Brain pericyte (primary cell): ENCODE measurements around the gene SKI.
"Not testable (repeated sequence)": the region's sequence is repeated elsewhere in the genome, so short reads cannot be mapped to it uniquely, and the experiment has no call there.

ENCODE experiments used
- DNase-seq: peaks from one replicate; pipeline ENCODE4 v3.0.0-alpha.2; 2012; ENCODE audit warnings: low read depth, low spot score

The SKI gene

GRCh38 chr1:2291577-2291976 lies 63.5 kb downstream of the SKI start:
- no peak for DNase-seq

DNA sequence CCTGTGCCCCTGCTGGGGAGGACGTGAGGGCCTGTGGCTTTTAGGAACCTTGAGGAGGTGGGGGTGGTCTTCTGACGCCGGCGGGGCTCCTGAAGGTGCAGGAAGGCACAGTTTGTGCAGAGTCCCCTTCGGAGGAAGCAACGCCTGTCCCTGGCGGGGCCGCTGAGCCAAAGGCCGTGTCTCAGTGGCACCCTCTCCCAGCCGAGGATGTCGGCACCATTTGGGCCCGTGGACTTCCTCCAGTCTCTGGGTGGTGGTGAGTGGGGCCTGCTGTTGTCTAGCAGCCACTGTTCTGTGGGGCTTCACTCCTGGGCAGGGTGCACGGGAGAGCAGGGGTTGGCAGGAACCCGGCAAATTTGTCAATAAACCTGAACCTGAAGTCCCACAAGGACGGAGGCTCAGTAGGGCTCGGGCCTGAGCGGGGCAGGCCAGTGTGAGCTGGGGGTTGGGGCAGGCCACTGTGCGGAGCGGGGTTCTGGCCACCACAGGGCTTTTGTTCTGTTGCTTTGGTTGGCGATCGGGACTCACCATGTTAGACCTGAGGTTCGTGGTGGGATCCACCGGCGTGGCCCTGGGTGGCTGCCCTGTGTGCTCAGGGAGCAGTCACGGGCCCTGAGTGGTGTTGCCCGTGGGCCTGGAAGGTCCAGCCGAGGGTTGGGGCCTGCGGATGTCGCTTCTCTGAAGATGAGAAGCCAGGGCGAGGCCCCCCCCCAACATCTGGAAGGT lies 64.8 kb downstream of the SKI start:
- DNase-seq, result no peak

DNA sequence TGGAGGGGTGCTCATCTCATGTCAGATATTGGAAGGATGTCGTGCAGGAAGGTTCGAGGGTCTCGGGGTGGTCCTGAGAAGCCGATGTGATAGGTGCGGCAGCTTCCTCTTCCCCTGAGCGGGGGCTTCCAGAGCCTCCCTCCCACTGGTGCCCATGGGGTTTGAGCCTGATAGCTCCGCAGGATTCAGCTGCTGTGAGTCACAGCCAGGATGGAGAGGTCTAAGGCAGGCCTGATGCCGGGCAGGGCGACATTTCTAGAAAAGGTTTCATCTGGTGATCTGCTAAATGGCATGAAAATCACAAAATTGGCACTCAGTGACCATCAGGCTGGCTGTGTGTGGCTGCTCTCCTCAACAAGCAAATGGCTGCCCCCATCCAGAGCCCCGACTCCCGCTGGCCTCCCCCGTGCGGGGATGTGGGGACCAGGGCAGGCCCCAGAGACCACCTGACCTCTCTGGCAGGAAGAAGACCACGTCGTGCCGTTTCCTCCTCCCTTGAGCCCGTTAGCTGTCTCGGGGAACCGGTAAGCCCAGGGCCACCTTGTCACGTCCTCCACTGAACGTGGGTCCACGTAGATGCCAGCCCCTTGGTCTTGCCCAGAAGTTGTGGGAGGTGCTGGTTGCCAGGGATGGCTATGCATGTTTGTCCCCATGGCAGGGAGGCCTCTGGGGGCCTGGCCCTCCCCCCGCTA lies 66.1 kb downstream of the SKI start:
- DNase-seq, result no peak

DNA sequence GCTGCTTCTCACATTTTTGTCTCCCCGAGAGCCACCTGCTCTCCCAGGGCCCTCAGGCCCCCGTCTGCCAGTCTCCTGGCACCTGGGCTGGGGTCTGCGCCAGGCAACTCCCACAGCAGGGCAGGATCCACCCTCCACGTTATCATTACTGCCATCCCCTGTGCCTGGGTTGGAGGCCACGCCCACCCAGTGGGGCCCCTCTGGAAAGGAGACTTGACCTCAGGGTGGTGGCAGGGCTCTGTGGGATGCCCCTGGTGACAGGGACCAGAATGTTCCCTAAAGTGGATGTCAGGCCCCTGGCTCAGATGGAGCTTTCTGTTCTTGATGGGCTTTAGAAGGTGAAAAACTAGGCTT lies 66.6 kb downstream of the SKI start:
- DNase-seq, result no peak

DNA sequence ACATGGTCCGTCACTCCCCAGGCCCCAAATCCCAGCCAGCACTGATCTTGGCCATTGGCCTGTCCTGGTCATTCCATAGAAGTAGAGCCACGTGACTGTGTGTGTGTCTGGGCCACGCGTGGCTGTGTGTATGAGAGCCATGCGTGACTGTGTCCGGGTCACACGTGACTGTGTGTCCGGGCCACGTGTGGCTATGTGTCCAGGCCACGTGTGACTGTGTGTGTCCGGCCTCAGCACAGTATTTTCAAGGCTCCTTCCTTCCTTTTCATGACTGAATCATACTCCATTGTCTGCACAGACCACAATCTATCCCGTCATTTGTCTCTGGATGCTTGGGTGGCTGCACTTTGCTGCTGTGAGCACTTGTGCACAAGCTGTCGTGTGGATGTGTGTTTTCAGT lies 67.4 kb downstream of the SKI start:
- no peak for DNase-seq

GRCh38 chr1:2296211-2296610 lies 68.1 kb downstream of the SKI start:
- DNase-seq, result not testable (repeated sequence)

GRCh38 chr1:2296614-2297013 lies 68.5 kb downstream of the SKI start:
- DNase-seq, result no peak

DNA sequence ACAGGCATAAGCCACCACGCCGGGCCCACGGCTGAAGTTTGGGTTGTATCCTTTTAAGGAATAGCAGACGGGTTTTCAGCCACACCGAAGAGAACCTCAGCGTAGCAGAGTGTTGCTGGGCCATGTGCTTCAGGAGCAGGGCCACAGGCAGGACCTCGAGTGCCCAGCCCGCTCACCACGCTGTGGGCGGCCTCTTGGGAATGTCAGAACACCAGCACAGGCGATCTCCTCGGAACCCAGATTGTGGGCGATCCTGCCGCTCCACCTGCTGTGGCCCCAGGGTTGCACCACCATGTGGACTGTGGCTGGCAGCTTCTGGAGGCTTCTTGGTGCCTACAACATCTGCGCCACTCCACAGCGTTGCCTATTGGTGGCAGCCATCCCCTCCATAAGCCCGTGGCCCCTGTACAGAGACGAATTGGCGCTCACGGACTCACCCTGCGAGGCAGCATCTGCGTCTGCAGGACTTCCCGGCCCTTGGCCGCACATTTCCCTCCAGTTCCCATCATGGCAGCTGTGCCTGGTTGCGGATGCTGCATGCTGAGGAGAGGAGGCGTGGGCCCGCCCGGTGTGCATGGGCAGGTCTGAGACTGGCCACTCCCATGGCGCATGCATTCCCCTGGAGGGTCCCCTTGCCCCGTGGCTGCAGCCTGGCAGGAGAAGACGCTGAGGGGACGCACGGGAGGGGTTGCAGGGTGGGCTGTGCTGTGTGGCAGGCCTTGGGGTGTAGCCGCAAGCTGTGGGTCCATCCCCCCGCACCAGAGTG lies 69.3 kb downstream of the SKI start:
- no peak for DNase-seq

GRCh38 chr1:2298685-2299084 lies 70.6 kb downstream of the SKI start:
- DNase-seq, result no peak

- no peak for DNase-seq
Observed at GRCh38 chr1:2299131-2299627, 71.1 kb downstream of the SKI start.

DNA sequence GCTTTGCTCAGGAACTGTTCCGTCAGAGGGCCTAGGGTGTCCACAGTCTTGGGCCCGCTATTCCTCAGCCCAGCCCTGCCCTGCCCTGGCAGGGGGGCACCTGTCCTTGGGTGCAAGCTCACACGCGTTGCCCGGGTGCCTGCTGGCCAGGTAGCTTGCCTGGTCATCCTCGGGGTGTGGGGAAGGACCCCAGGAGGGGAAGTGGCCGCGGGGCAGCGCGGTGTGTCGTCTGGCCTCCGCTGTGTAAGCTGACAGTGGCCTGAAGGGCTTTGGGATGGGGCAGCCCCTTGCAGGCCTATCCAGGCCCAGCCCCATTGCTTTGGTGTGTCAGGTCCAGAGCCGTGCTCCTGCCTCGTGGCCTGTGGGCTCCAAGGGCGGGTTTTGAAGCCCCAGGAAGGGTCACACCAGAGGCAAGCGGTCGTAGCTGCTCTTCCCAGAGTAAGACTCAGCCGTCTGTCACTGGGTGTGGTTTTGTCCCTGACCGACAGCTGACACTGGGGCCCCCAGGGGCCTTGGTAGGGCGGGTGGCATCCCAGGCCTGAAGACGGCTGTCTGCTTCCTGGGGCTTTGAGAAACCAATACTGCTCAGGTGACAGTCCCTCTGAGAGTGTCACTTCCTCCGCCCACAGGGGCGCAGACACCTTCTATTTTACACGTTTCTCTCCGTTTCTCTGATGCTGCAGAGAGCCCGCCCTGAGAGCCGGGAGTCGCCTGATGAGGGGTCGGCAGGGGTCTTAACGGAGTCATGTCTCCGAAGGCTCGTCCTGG lies 72.1 kb downstream of the SKI start:
- no peak for DNase-seq

DNA sequence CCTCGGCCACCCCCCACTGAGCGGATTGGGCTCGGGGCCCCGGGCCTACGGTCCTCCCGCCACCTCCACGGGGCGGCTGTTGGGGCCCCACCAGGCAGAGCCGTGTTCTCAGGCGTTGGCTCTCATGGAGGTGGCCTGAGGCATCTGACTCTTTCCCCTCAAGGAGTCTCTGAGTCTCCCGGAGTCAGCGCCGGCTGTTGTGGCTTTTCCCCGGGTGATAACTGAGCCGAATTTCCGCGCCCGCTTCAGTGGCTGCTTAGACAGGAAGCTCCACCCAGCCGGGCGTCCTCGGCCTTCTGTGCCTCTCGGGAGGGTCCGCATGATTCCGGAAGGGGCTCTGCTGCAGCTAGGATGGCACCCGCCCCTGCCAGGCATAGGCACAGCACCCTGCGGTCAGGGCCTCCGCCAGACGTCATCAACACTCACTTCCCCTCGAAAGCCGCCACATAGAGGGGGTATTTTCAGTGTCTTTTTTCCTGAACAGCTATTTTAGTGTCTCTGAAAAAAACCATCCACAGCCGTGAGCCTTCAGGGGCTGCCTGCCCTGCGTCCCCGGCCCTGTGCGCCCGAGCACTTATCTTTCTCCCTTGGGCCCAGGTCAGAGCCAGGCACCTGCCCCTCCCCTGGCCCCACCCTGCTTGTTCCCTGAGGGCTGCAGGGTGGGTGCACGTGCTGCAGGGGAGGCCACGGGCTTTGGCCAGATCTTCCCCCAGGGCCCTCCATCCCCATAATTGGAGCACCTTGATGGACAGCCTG lies 72.9 kb downstream of the SKI start:
- peak; percentile 51 for DNase-seq

DNA sequence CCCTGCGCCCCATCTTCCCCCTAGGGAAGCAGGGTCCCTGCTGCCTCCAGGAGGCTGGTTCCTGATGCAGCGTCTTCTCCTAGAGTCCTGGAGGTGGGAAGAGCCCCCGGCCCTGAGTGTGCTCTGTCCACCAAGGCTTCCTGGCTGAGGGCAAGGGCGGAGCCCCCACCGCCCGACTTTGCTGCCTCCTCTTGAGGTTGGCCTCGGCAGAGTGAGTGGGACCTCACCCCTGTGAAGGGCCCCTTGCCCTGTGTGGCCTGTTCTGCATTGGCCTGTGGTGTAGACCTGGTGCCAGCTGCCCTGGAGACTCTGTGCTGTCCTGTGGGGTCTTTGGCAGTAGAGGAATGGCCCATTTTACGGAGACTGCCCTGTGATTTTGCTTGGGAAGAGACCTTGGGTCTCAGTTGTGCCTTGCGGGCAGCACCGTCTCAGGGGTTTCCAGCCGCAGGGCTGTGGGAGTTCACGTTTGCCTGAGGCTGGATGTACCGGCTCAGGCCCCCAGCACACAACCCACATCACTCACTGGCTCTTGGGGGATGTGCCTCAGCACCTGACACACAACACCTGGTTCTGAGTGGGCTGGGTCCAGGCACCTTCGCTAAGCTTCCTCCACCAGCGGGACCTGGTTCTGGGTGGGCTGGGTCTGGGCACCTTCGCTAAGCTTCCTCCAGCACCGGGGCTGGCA lies 73.6 kb downstream of the SKI start:
- DNase-seq, result no peak

DNA sequence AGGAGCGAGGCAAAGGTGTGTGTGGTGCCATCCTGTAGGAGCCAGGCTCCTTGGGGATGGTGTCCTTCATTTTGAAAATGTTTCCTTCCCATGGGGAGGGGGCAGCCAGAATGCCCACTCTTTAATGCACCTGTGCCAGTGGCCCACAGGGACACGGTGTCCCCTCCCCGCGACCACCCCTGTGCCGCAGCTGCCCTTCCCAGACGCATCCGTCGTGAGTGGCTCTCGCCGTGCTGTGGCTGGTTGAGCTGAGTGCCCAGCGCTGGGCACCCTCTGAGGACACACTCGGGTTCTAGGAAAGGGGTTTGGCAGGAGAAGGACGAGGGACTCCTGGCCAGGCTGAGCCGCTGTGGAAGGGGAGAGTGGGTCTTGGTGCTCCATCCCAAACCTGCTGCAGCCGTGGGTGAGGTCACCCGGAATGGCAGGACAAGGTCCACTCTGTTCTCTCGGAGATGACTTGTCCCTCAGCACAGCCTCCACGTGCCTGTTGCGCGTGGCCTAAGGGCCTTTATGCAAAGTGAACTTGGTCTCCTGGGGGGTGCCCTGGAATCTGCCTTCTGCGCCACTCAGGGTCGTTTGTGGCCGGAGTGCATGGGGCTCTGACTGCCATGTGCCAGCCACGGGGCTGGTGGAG lies 74.3 kb downstream of the SKI start:
- no peak for DNase-seq

DNA sequence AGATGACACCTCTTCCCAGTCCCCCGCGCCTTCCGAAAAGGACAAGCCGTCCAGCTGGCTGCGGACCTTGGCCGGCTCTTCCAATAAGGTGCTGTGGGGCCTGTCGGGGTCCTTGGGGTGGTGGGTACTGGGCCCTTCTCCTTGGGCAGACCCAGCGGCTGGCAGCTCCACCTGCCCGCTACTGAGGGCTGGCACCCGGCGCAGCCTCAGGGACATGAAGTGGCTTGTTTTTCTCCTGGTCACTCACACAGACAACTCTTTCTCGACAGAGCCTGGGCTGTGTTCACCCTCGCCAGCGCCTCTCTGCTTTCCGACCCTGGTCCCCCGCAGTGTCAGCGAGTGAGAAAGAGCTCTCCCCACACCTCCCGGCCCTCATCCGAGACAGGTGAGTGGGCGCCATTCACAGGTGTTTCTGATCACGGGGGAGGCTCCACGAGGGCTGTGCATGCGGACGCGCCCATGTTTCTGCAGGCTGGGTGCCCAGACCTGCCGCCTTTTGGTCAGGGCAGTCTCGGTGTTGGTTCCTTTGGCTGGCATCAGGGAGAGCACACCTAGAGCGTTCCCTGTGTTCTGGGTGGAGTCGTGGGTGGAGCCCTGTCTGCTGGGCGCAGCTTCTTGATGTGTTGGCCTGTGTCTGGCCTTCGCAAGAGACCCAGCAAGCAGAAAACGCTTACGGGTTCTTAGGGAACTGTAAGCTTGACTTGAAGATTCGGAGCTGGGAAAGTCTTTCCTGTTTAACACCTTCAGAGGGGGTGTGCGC lies 75.1 kb downstream of the SKI start:
- DNase-seq, result no peak

- no peak for DNase-seq
Observed at GRCh38 chr1:2303781-2304180, 75.7 kb downstream of the SKI start.

DNA sequence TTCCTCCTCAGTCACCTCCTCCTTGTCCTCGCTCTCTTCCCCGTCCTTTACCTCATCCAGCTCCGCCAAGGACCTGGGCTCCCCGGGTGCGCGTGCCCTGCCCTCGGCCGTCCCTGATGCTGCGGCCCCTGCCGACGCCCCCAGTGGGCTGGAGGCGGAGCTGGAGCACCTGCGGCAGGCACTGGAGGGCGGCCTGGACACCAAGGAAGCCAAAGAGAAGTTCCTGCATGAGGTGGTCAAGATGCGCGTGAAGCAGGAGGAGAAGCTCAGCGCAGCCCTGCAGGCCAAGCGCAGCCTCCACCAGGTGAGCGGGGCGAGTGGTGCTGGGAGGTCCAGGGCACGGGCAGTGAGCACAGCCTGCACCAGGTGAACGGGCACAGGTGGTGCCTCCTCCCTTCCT lies 76.2 kb downstream of the SKI start:
- no peak for DNase-seq

DNA sequence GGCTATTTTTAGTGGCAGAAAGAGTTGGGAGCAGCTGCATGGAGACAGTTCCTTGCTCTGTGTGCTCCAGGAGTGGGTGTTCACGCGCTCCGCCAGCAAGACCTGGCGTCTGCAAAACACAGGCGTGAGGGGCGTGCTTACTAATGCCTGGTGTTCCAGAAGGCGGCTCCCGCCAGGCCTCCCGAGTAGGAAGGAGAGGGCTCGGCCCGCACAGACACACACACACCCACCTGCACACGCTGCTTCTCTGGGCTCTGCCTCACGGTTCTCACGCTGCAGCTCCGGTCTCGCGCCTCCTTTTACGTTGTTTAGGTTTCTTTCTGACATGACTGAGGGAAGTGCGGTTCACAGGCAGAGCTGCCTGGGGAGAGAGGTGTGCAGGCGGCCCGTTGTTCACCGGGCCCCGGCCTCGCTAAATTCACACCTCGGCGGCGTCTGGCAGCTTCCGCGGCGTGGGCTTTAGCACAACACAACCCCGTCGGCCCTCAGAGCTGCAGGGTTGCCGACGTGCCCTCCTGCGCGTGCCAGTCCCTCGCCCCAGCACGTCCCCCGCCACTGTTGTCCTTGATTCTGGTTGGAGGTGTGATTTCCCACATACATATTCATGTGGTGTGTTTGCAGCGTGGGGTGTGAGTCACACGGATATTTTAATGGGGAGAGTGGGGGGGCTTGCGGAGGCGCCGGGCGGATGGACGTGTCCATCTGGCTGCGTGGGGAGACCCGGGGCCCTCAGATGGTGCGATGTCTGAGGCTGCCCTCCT lies 77.0 kb downstream of the SKI start:
- DNase-seq, result no peak
